ENCODE data around the gene HES5. TPM values are rescaled to one million over a fixed set of nuclear protein-coding genes. Genes with fewer than 3 reads are reported as not detected.

HES5 gene
- total and polyA plus RNA-seq, 2 of the 4 experiments (the other 2 are of a cell fraction) = not detected

GRCh38 chr1:2514863-2515762 lies 14.9 kb downstream of the HES5 start:
- in situ Hi-C loops (cut with MboI; ENCODE audit: low sequenced_read_pairs) = no loop called here
- no peak; the same call in 1 of the 2 replicates for TF ChIP-seq SMC3 (IDR thresholded peaks at IDR 0.05; ENCODE audit: low read depth, low read length)
- TF ChIP-seq MAFK (IDR thresholded peaks at IDR 0.05; ENCODE audit: low read depth, low read length) = no peak
- TF ChIP-seq RCOR1 (IDR thresholded peaks at IDR 0.05; ENCODE audit: insufficient replicate concordance, low read length) = no peak
- TF ChIP-seq, protein P1, sequence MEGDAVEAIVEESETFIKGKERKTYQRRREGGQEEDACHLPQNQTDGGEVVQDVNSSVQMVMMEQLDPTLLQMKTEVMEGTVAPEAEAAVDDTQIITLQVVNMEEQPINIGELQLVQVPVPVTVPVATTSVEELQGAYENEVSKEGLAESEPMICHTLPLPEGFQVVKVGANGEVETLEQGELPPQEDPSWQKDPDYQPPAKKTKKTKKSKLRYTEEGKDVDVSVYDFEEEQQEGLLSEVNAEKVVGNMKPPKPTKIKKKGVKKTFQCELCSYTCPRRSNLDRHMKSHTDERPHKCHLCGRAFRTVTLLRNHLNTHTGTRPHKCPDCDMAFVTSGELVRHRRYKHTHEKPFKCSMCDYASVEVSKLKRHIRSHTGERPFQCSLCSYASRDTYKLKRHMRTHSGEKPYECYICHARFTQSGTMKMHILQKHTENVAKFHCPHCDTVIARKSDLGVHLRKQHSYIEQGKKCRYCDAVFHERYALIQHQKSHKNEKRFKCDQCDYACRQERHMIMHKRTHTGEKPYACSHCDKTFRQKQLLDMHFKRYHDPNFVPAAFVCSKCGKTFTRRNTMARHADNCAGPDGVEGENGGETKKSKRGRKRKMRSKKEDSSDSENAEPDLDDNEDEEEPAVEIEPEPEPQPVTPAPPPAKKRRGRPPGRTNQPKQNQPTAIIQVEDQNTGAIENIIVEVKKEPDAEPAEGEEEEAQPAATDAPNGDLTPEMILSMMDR (conservative IDR thresholded peaks at IDR 0.05; ENCODE audit: low read depth, low read length) = 0 out of 2 replicates have a peak, but pooled peaks have one; percentile 11
- peak; percentile 8; the same call in 1 of the 2 replicates for TF ChIP-seq RAD21 (IDR thresholded peaks at IDR 0.05; ENCODE audit: low read length)
- Histone ChIP-seq H2AK5ac (ENCODE audit: low read depth, low read length) (no peak overlapping the region), H4K91ac (ENCODE audit: insufficient read depth, low read depth, low read length) (no peak overlapping the region), H2AK9ac (replicated peaks; ENCODE audit: low read depth, low read length, poor library complexity) (peak overlapping the region; percentile 55), H3K27ac (ENCODE audit: insufficient read depth, low read length) (no peak overlapping the region), H2BK15ac (ENCODE audit: low read depth, low read length) (no peak overlapping the region), H3K27me3 (ENCODE audit: control insufficient read depth, insufficient read depth, low read length) (no peaks in the 10 kb centered on the region), H3K4me2 (ENCODE audit: low read depth, low read length) (no peak overlapping the region), H3K56ac (ENCODE audit: extremely low read depth, insufficient read depth, low read length) (no peak overlapping the region), H3K18ac (ENCODE audit: low read depth, low read length) (no peak overlapping the region), H3K23ac (ENCODE audit: low read depth, low read length) (no peak overlapping the region), H3K14ac (replicated peaks; ENCODE audit: low read depth, low read length) (no peak overlapping the region), H2BK5ac (ENCODE audit: low read depth, low read length, poor library complexity, severe bottlenecking) (no peak overlapping the region), H2BK120ac (ENCODE audit: low read depth, low read length) (no peak overlapping the region), H3K9me1 (ENCODE audit: insufficient read depth, low read length) (no peaks in the 10 kb centered on the region), H4K5ac (ENCODE audit: low read depth, low read length) (no peak overlapping the region), H3K9me3 (ENCODE audit: control insufficient read depth, insufficient read depth, low read length) (no peaks in the 10 kb centered on the region), H2BK20ac (ENCODE audit: low read depth, low read length) (no peak overlapping the region), H2AFZ (replicated peaks; ENCODE audit: low read length, poor library complexity) (no peak overlapping the region), H3K79me1 (ENCODE audit: low read depth in 1 of 2, low read length in 2 of 2) (peaks cover 0 to 13% of the 10 kb centered on the region in 2 experiments; a peak in 2 of 4 replicates), H3K4me1 (ENCODE audit: control insufficient read depth, insufficient read depth, low read length) (no peaks in the 10 kb centered on the region), H4K8ac (ENCODE audit: low read depth in 2 of 2, low read length in 2 of 2) (no peak overlapping the region), H3K9ac (ENCODE audit: low read depth, low read length) (no peak overlapping the region), H3K4ac (ENCODE audit: low read depth, low read length) (no peak overlapping the region), H4K20me1 (ENCODE audit: insufficient read depth, low read length) (no peaks in the 10 kb centered on the region; the same call in none of the 2 replicates), H3K4me3 (ENCODE audit: insufficient read depth, low read depth, low read length) (no peak overlapping the region), H3K36me3 (ENCODE audit: control insufficient read depth, insufficient read depth, low read length) (peaks cover 89% of the 10 kb centered on the region)
- CTCF ChIA-PET = no interaction called here
- BruUV-seq (replicated peaks) = no TSS peak
- dilution Hi-C loops (cut with HindIII; ENCODE audit: low sequenced_read_pairs, unreplicated experiment) = no loop called here
- DNase-seq (no peak), ATAC-seq (ENCODE audit: low read depth) (no peak)
- 93% methylated on average over 36 of the region's 45 CpGs; no CpG with 5 or more reads in 1 of the 2 experiments for WGBS, 2 experiments (ENCODE audit: extremely low coverage in 2 of 2, insufficient read length in 1 of 2)
- intact Hi-C loops (cut with micrococcal nuclease) = no loop called here
- POLR2A ChIA-PET (ENCODE audit: unreplicated experiment) = no interaction called here
